Mesodermal cell (in vitro differentiated cells): ENCODE measurements around the gene NTN1.
A peak's percentile ranks its signal among the peaks of the same experiment; 100 is the strongest.

Source experiments
- H3K27ac ChIP-seq: 2 replicates; pipeline ENCODE4 v1.7.0; 2013; ENCODE audit warnings: mild to moderate bottlenecking, low read depth, low read length, moderate library complexity; ENCODE audit not compliant: severe bottlenecking
- H3K36me3 ChIP-seq: 2 replicates; pipeline ENCODE4 v1.7.1; 2013; ENCODE audit warnings: mild to moderate bottlenecking, low read length, moderate library complexity; ENCODE audit not compliant: control insufficient read depth, insufficient read depth
- H3K4me1 ChIP-seq: one replicate; pipeline ENCODE4 v1.7.1; 2013; ENCODE audit warnings: mild to moderate bottlenecking, low read length; ENCODE audit not compliant: insufficient read depth, control insufficient read depth, poor library complexity, severe bottlenecking
- H3K4me3 ChIP-seq: 2 replicates; pipeline ENCODE4 v1.7.0; 2013; ENCODE audit warnings: low read length, control low read depth, mild to moderate bottlenecking; ENCODE audit not compliant: insufficient read depth, poor library complexity, severe bottlenecking; ENCODE audit errors: extremely low read depth
- H3K9me3 ChIP-seq: 2 replicates; pipeline ENCODE4 v1.7.1; 2013; ENCODE audit warnings: mild to moderate bottlenecking, low read length, moderate library complexity; ENCODE audit not compliant: control insufficient read depth
- WGBS, 2 experiments: methylation state at CpG; one replicate each; pipeline ENCODE4 v1.1.5; 2013; ENCODE audit warnings: missing lambda C conversion rate in 2 of 2; ENCODE audit not compliant: insufficient coverage in 2 of 2; 5-methylcytosine and 5-hydroxymethylcytosine counted together

Gene NTN1

GRCh38 chr17:9206741-9207332 lies 185.5 kb downstream of the NTN1 start:
- no peak overlapping the region for H3K27ac ChIP-seq
- WGBS, 2 experiments, result 73 to 88% methylated on average over 8 to 14 of the region's 14 CpGs
- H3K4me3 ChIP-seq, result no peak overlapping the region
- H3K4me1 ChIP-seq, result no peaks in the 10 kb centered on the region
- no peaks in the 10 kb centered on the region for H3K36me3 ChIP-seq
- H3K9me3 ChIP-seq, result no peaks in the 10 kb centered on the region

GRCh38 chr17:9208381-9209105 lies 187.2 kb downstream of the NTN1 start:
- Histone ChIP-seq H3K27ac (no peak overlapping the region), H3K4me3 (no peak overlapping the region), H3K36me3 (no peaks in the 10 kb centered on the region), H3K4me1 (no peaks in the 10 kb centered on the region), H3K9me3 (no peaks in the 10 kb centered on the region)
- 86 to 96% methylated on average over 8 to 9 of the region's 10 CpGs for WGBS, 2 experiments

GRCh38 chr17:9209347-9209746 lies 188.0 kb downstream of the NTN1 start:
- Histone ChIP-seq H3K36me3 (no peaks in the 10 kb centered on the region), H3K4me1 (no peaks in the 10 kb centered on the region), H3K27ac (no peak overlapping the region), H3K9me3 (no peaks in the 10 kb centered on the region), H3K4me3 (no peak overlapping the region)
- WGBS, 2 experiments, result 79 to 96% methylated on average over 2 to 4 of the region's 5 CpGs

- WGBS, 2 experiments, result 93 to 95% methylated on average over 7 of the region's 7 CpGs
- Histone ChIP-seq H3K36me3 (no peaks in the 10 kb centered on the region), H3K27ac (no peak overlapping the region), H3K4me3 (no peak overlapping the region), H3K4me1 (no peaks in the 10 kb centered on the region), H3K9me3 (no peaks in the 10 kb centered on the region)
Measured at GRCh38 chr17:9209781-9210370, 188.6 kb downstream of the NTN1 start.

GRCh38 chr17:9211133-9211765 lies 189.9 kb downstream of the NTN1 start:
- Histone ChIP-seq H3K9me3 (peaks cover 4% of the 10 kb centered on the region), H3K4me1 (no peaks in the 10 kb centered on the region), H3K4me3 (no peak overlapping the region), H3K36me3 (no peaks in the 10 kb centered on the region), H3K27ac (no peak overlapping the region)
- 69 to 73% methylated on average over 11 to 13 of the region's 13 CpGs for WGBS, 2 experiments

GRCh38 chr17:9212376-9213302 lies 191.3 kb downstream of the NTN1 start:
- Histone ChIP-seq H3K9me3 (peaks cover 8% of the 10 kb centered on the region), H3K27ac (no peak overlapping the region), H3K4me1 (peaks cover 8% of the 10 kb centered on the region), H3K36me3 (no peaks in the 10 kb centered on the region), H3K4me3 (no peak overlapping the region)
- WGBS, 2 experiments, result 89 to 94% methylated on average over 27 to 29 of the region's 30 CpGs

GRCh38 chr17:9213303-9213640 lies 192.0 kb downstream of the NTN1 start:
- WGBS, 2 experiments, result 71 to 78% methylated on average over 2 to 3 of the region's 3 CpGs
- no peak overlapping the region for H3K4me3 ChIP-seq
- no peak overlapping the region for H3K27ac ChIP-seq
- peaks cover 8% of the 10 kb centered on the region for H3K4me1 ChIP-seq
- no peaks in the 10 kb centered on the region for H3K36me3 ChIP-seq
- peaks cover 8% of the 10 kb centered on the region for H3K9me3 ChIP-seq

- Histone ChIP-seq H3K9me3 (peaks cover 8% of the 10 kb centered on the region), H3K27ac (no peak overlapping the region), H3K4me3 (no peak overlapping the region), H3K36me3 (no peaks in the 10 kb centered on the region), H3K4me1 (peaks cover 8% of the 10 kb centered on the region)
Measured at GRCh38 chr17:9215465-9215864, 194.2 kb downstream of the NTN1 start.

- WGBS, 2 experiments, result 69 to 95% methylated on average over 2 to 4 of the region's 5 CpGs
- Histone ChIP-seq H3K4me1 (peaks cover 8% of the 10 kb centered on the region), H3K9me3 (peaks cover 8% of the 10 kb centered on the region), H3K27ac (peak overlapping the region; percentile 4), H3K4me3 (no peak overlapping the region), H3K36me3 (no peaks in the 10 kb centered on the region)
Measured at GRCh38 chr17:9217151-9218056, 196.1 kb downstream of the NTN1 start.
